Astrocyte of the cerebellum (primary cell): ENCODE results near the gene ACAD8.

Experiments
- DNase-seq: peaks from one replicate; pipeline ENCODE4 v3.0.0-alpha.2; 2011; ENCODE audit warnings: low read depth
- H3K4me3 ChIP-seq: 2 replicates; pipeline ENCODE4 v1.5.1; 2011; ENCODE audit warnings: mild to moderate bottlenecking, low read depth, low read length, moderate library complexity
- in situ Hi-C: cut with HindIII; loops from 2 replicates; pipeline ENCODE4 v1.10.0; 2017; ENCODE audit warnings: low sequenced_read_pairs
- TF ChIP-seq, protein P1 (sequence below): IDR thresholded peaks from 2 replicates; pipeline ENCODE4 v1.5.1; 2012; ENCODE audit warnings: low read length, low read depth, moderate library complexity, mild to moderate bottlenecking; ENCODE audit errors: missing control alignments

ACAD8 gene

GRCh38 chr11:134237557-134237922, 15.8 kb upstream of the ACAD8 start:
- TF ChIP-seq, protein P1, sequence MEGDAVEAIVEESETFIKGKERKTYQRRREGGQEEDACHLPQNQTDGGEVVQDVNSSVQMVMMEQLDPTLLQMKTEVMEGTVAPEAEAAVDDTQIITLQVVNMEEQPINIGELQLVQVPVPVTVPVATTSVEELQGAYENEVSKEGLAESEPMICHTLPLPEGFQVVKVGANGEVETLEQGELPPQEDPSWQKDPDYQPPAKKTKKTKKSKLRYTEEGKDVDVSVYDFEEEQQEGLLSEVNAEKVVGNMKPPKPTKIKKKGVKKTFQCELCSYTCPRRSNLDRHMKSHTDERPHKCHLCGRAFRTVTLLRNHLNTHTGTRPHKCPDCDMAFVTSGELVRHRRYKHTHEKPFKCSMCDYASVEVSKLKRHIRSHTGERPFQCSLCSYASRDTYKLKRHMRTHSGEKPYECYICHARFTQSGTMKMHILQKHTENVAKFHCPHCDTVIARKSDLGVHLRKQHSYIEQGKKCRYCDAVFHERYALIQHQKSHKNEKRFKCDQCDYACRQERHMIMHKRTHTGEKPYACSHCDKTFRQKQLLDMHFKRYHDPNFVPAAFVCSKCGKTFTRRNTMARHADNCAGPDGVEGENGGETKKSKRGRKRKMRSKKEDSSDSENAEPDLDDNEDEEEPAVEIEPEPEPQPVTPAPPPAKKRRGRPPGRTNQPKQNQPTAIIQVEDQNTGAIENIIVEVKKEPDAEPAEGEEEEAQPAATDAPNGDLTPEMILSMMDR = no peak
- in situ Hi-C loops = no loop called here
- no peak for DNase-seq
- no peak overlapping the region for H3K4me3 ChIP-seq

GRCh38 chr11:134238956-134239355, 14.4 kb upstream of the ACAD8 start:
- no peak for DNase-seq
- H3K4me3 ChIP-seq = no peak overlapping the region
- TF ChIP-seq, protein P1 = no peak
- in situ Hi-C loops = no loop called here

DNA sequence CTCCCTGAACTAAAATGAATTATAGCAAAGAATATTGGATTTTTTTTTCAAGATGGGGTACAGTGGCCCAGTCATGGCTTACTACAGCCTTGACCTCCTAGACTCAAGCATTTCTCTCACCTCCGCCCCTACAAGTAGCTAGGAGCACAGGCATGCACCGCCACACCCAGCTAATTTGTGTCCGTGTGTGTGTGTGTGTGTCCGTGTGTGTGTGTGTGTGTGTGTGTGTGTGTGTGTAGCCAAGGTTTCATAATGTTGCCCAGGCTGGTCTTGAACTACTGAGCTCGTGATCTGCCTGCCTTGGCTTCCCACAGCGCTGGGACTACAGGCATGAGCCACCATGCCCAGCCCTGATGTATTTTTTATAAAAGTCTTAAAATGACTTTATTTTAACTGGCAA, 12.8 kb upstream of the ACAD8 start:
- TF ChIP-seq, protein P1 = no peak
- no peak for DNase-seq
- in situ Hi-C loops = no loop called here
- H3K4me3 ChIP-seq = no peak overlapping the region

- no peak overlapping the region for H3K4me3 ChIP-seq
- TF ChIP-seq, protein P1 = no peak
- in situ Hi-C loops = no loop called here
- DNase-seq = no peak
These were observed 11.0 kb upstream of the ACAD8 start for GRCh38 chr11:134242376-134242775.

- no peak overlapping the region for H3K4me3 ChIP-seq
- TF ChIP-seq, protein P1 = no peak
- in situ Hi-C loops = no loop called here
- DNase-seq = no peak
These were observed 9.5 kb upstream of the ACAD8 start for GRCh38 chr11:134243913-134244312.

- TF ChIP-seq, protein P1 = peak; percentile 57
- DNase-seq = no peak
- in situ Hi-C loops = no loop called here
- H3K4me3 ChIP-seq = no peak overlapping the region
These were observed 8.8 kb upstream of the ACAD8 start for GRCh38 chr11:134244593-134244992.

DNA sequence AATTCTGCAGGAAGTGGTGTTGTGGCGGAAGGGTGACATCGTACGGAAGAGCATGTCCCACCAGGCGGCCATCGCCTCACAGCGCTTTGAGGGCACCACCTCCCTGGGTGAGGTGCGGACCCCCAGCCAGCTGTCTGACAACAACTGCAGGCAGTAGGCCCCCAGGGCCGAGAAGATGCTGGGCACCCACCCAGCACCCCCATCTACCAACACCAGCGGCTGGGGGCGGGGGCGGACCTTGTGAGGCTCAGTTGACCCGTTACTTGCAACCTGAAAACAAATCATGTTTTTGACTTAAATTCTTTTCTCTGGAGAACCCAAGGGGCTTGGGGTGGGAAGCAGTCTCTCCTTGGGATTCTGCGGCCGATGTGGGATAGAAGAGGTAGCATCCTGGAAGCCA, 7.9 kb upstream of the ACAD8 start:
- no peak for DNase-seq
- no peak overlapping the region for H3K4me3 ChIP-seq
- in situ Hi-C loops = no loop called here
- TF ChIP-seq, protein P1 = no peak
